HL-60 (cell line): Measurements from ENCODE around the gene PER3.
A peak's percentile ranks its signal among the peaks of the same experiment; 100 is the strongest.

Experiments
- DNase-seq, 2 experiments: peaks; one replicate each; pipeline ENCODE4 v3.0.0-alpha.2; 2010 to 2020; ENCODE audit warnings: low read depth in 1 of 2, low spot score in 1 of 2
- H3K27ac ChIP-seq: fragments of 250-450 bp; sonication (Bioruptor Pico); replicated peaks from 2 replicates; pipeline ENCODE4 v1.5.1; 2020; ENCODE audit warnings: mild to moderate bottlenecking, moderate library complexity
- H3K27me3 ChIP-seq: fragments of 250-450 bp; sonication (Bioruptor Pico); 2 replicates; pipeline ENCODE4 v1.5.1; 2021; ENCODE audit warnings: mild to moderate bottlenecking, moderate library complexity; ENCODE audit not compliant: insufficient read depth, poor library complexity, severe bottlenecking
- H3K4me3 ChIP-seq: replicated peaks from 2 replicates; pipeline ENCODE4 v1.5.1; 2011; ENCODE audit warnings: mild to moderate bottlenecking, control low read depth, low read length; ENCODE audit not compliant: insufficient read depth
- CTCF ChIP-seq: IDR thresholded peaks from one replicate; pipeline ENCODE4 v1.5.1; 2011; ENCODE audit warnings: low read length, control low read depth, inconsistent platforms; ENCODE audit not compliant: insufficient read depth
- GABPA ChIP-seq: IDR thresholded peaks from 2 replicates; pipeline ENCODE4 v1.6.1; 2012; ENCODE audit warnings: low read depth
- POLR2AphosphoS5 ChIP-seq: IDR thresholded peaks from 2 replicates; pipeline ENCODE4 v1.6.1; 2012; ENCODE audit warnings: low read depth
- SPI1 ChIP-seq: IDR thresholded peaks from 2 replicates; pipeline ENCODE4 v1.6.1; 2012; ENCODE audit warnings: low read depth, mild to moderate bottlenecking, borderline replicate concordance
- TF ChIP-seq, protein P1 (sequence below): IDR thresholded peaks from 2 replicates; pipeline ENCODE4 v1.6.1; 2012; ENCODE audit warnings: low read depth; ENCODE audit not compliant: insufficient replicate concordance

Gene PER3

GRCh38 chr1:7886405-7886745 lies 102.3 kb downstream of the PER3 start:
- Histone ChIP-seq H3K4me3 (no peak overlapping the region), H3K27me3 (no peaks in the 10 kb centered on the region), H3K27ac (no peak overlapping the region)
- peak in 1 of 2 experiments; percentile 35 for DNase-seq
- no peak for TF ChIP-seq SPI1
- TF ChIP-seq, protein P1, sequence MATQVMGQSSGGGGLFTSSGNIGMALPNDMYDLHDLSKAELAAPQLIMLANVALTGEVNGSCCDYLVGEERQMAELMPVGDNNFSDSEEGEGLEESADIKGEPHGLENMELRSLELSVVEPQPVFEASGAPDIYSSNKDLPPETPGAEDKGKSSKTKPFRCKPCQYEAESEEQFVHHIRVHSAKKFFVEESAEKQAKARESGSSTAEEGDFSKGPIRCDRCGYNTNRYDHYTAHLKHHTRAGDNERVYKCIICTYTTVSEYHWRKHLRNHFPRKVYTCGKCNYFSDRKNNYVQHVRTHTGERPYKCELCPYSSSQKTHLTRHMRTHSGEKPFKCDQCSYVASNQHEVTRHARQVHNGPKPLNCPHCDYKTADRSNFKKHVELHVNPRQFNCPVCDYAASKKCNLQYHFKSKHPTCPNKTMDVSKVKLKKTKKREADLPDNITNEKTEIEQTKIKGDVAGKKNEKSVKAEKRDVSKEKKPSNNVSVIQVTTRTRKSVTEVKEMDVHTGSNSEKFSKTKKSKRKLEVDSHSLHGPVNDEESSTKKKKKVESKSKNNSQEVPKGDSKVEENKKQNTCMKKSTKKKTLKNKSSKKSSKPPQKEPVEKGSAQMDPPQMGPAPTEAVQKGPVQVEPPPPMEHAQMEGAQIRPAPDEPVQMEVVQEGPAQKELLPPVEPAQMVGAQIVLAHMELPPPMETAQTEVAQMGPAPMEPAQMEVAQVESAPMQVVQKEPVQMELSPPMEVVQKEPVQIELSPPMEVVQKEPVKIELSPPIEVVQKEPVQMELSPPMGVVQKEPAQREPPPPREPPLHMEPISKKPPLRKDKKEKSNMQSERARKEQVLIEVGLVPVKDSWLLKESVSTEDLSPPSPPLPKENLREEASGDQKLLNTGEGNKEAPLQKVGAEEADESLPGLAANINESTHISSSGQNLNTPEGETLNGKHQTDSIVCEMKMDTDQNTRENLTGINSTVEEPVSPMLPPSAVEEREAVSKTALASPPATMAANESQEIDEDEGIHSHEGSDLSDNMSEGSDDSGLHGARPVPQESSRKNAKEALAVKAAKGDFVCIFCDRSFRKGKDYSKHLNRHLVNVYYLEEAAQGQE, result no peak
- TF ChIP-seq CTCF, result no peak

DNA sequence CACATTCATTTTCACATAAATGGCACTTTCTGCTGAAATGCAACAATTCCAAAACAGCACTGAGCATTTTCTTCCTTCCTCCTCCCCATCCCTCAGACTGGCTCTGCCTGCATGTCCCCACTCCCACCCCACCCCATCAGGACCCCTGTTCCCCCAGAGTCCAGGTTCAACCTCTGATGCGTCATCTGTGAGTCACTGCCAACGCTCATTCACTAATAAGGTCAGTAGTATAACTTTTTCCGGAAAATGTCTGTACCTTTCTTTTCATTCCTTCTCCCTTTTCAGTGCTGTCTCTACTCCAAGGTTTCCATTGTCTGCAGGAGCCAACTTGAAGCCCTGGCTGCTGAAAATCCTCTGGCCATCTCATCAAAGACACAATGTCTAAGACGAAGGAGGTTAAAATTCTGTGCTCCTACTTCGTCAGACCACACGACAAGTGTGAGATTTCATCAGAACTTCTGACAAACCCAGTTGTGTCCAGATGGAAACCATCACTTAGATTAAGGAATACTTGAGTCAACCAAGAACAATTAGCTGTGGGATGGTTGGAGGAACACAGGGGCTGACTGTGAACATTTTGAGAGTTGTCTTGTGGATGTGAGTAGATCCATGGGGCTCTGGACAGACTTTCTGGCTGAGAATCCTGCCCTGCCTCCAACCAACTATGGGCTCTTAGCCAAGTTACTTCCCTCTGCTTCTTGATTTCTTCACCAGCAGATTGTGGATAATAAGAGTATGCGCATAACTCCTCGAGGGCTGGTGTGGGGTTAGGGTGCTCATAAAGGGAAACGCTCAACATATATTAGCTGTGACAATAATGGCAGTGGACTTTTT lies 104.4 kb downstream of the PER3 start:
- no peak for DNase-seq
- Histone ChIP-seq H3K4me3 (no peak overlapping the region), H3K27me3 (no peaks in the 10 kb centered on the region)

GRCh38 chr1:7890853-7891252 lies 106.8 kb downstream of the PER3 start:
- no peak for DNase-seq
- TF ChIP-seq CTCF, result no peak
- no peak for TF ChIP-seq GABPA
- TF ChIP-seq, protein P1, result no peak
- no peak for TF ChIP-seq POLR2AphosphoS5
- TF ChIP-seq SPI1, result no peak
- no peak overlapping the region for H3K4me3 ChIP-seq
- H3K27me3 ChIP-seq, result no peaks in the 10 kb centered on the region
- H3K27ac ChIP-seq, result no peak overlapping the region

More for the DNA sequence above, 104.4 kb downstream of the PER3 start:
- TF ChIP-seq, protein P1, result no peak
- no peak for TF ChIP-seq CTCF
- TF ChIP-seq GABPA, result no peak
- no peak for TF ChIP-seq POLR2AphosphoS5
- no peak for TF ChIP-seq SPI1
- no peak overlapping the region for H3K27ac ChIP-seq
